IMR-90 (cell line): Measurements from ENCODE around the gene CTCF. TPM values are rescaled to one million over a fixed set of nuclear protein-coding genes. Genes with fewer than 3 reads are reported as not detected.

Experiments
- ATAC-seq: fragments of 200-7000 bp; cut with Tn5 transposase; 2 replicates; pipeline ENCODE4 v1.9.1; 2020; ENCODE audit warnings: low read depth, mild to moderate bottlenecking, moderate library complexity
- BruUV-seq: library from RNA; stranded (reverse); fragments of 400-500 nt; replicated peaks from 2 replicates; lab custom pipeline; 2021; lab: Mats Ljungman, UMichigan
- CTCF ChIA-PET: fragments of 300-600 bp; formaldehyde crosslinking; extraction: SDS; loops from one replicate; lab custom pipeline; 2021; ENCODE audit warnings: antibody characterized with exemption; lab: Yijun Ruan, JAX
- POLR2A ChIA-PET: fragments of 300-600 bp; sonication (Branson Sonifier 250); formaldehyde crosslinking; loops from one replicate; lab custom pipeline; 2022; ENCODE audit warnings: antibody characterized with exemption; ENCODE audit not compliant: unreplicated experiment; lab: Charles Lee
- DNase-seq: peaks from one replicate; pipeline ENCODE4 v3.0.0; 2013
- H2AFZ ChIP-seq: replicated peaks from 2 replicates; pipeline ENCODE3; 2013; ENCODE audit warnings: low read length, mild to moderate bottlenecking; ENCODE audit not compliant: poor library complexity
- H2AK5ac ChIP-seq: 2 replicates; pipeline ENCODE4 v1.6.1; 2013; ENCODE audit warnings: low read depth, low read length, inconsistent platforms
- H2AK9ac ChIP-seq: replicated peaks from 2 replicates; pipeline ENCODE3; 2013; ENCODE audit warnings: mild to moderate bottlenecking, low read depth, low read length, moderate library complexity; ENCODE audit not compliant: poor library complexity
- H2BK120ac ChIP-seq: 2 replicates; pipeline ENCODE4 v1.6.1; 2013; ENCODE audit warnings: low read depth, low read length, inconsistent platforms
- H2BK15ac ChIP-seq: 3 replicates; pipeline ENCODE4 v1.6.1; 2013; ENCODE audit warnings: low read depth, low read length, inconsistent platforms
- H2BK20ac ChIP-seq: 2 replicates; pipeline ENCODE4 v1.6.1; 2013; ENCODE audit warnings: low read depth, mild to moderate bottlenecking, inconsistent platforms, low read length, moderate library complexity
- H2BK5ac ChIP-seq: 2 replicates; pipeline ENCODE4 v1.6.1; 2013; ENCODE audit warnings: mild to moderate bottlenecking, low read depth, low read length, inconsistent platforms; ENCODE audit not compliant: poor library complexity, severe bottlenecking
- H3K14ac ChIP-seq: replicated peaks from 2 replicates; pipeline ENCODE4 v1.6.1; 2013; ENCODE audit warnings: low read depth, low read length, inconsistent platforms
- H3K18ac ChIP-seq: 2 replicates; pipeline ENCODE4 v1.6.1; 2013; ENCODE audit warnings: low read depth, low read length, control low read depth
- H3K23ac ChIP-seq: 2 replicates; pipeline ENCODE4 v1.6.1; 2013; ENCODE audit warnings: low read depth, low read length, inconsistent platforms
- H3K27ac ChIP-seq: 2 replicates; pipeline ENCODE4 v1.5.1; 2013; ENCODE audit warnings: mild to moderate bottlenecking, control low read depth, low read length; ENCODE audit not compliant: insufficient read depth
- H3K27me3 ChIP-seq: 2 replicates; pipeline ENCODE4 v1.6.1; 2013; ENCODE audit warnings: low read length; ENCODE audit not compliant: control insufficient read depth, insufficient read depth
- H3K36me3 ChIP-seq: 2 replicates; pipeline ENCODE4 v1.6.1; 2013; ENCODE audit warnings: low read length, mixed read lengths; ENCODE audit not compliant: control insufficient read depth, insufficient read depth
- H3K4ac ChIP-seq: 2 replicates; pipeline ENCODE4 v1.6.1; 2013; ENCODE audit warnings: low read depth, low read length, inconsistent platforms
- H3K4me1 ChIP-seq: 2 replicates; pipeline ENCODE4 v1.6.1; 2013; ENCODE audit warnings: low read length, mixed read lengths; ENCODE audit not compliant: control insufficient read depth, insufficient read depth
- H3K4me2 ChIP-seq: 2 replicates; pipeline ENCODE4 v1.6.1; 2013; ENCODE audit warnings: low read depth, mild to moderate bottlenecking, control low read depth, low read length, moderate library complexity
- H3K4me3 ChIP-seq: 2 replicates; pipeline ENCODE4 v1.5.1; 2013; ENCODE audit warnings: low read depth, mild to moderate bottlenecking, control low read depth, low read length, moderate library complexity; ENCODE audit not compliant: insufficient read depth
- H3K56ac ChIP-seq: 2 replicates; pipeline ENCODE4 v1.6.1; 2013; ENCODE audit warnings: low read length, inconsistent platforms; ENCODE audit not compliant: insufficient read depth; ENCODE audit errors: extremely low read depth
- H3K79me1 ChIP-seq, 2 experiments: 2 replicates each; pipeline ENCODE4 v1.6.1; 2013; ENCODE audit warnings: low read length in 2 of 2, inconsistent platforms in 1 of 2, low read depth in 1 of 2
- H3K9ac ChIP-seq: 2 replicates; pipeline ENCODE4 v1.6.1; 2013; ENCODE audit warnings: low read depth, low read length, control low read depth
- H3K9me1 ChIP-seq: 2 replicates; pipeline ENCODE4 v1.6.1; 2013; ENCODE audit warnings: low read length, inconsistent platforms; ENCODE audit not compliant: insufficient read depth
- H3K9me3 ChIP-seq: 2 replicates; pipeline ENCODE4 v1.6.1; 2013; ENCODE audit warnings: low read length; ENCODE audit not compliant: control insufficient read depth, insufficient read depth
- H4K20me1 ChIP-seq: 2 replicates; pipeline ENCODE4 v1.6.1; 2013; ENCODE audit warnings: low read length, inconsistent platforms; ENCODE audit not compliant: insufficient read depth
- H4K5ac ChIP-seq: 2 replicates; pipeline ENCODE4 v1.6.1; 2013; ENCODE audit warnings: mild to moderate bottlenecking, low read depth, low read length, control low read depth
- H4K8ac ChIP-seq, 2 experiments: 2 replicates each; pipeline ENCODE4 v1.6.1; 2013; ENCODE audit warnings: low read depth in 2 of 2, low read length in 2 of 2, control low read depth in 1 of 2, inconsistent platforms in 1 of 2
- H4K91ac ChIP-seq: 2 replicates; pipeline ENCODE4 v1.6.1; 2013; ENCODE audit warnings: low read depth, low read length, inconsistent platforms; ENCODE audit not compliant: insufficient read depth
- BHLHE40 ChIP-seq: fragments of 150-350 bp; IDR thresholded peaks from 2 replicates; pipeline ENCODE4 v1.6.1; 2016; ENCODE audit warnings: mild to moderate bottlenecking, low read depth, low read length
- CHD1 ChIP-seq: IDR thresholded peaks from 2 replicates; pipeline ENCODE4 v1.6.1; 2012; ENCODE audit warnings: low read depth, low read length, improper control_type of control experiment
- ELK1 ChIP-seq: fragments of 150-350 bp; IDR thresholded peaks from 2 replicates; pipeline ENCODE4 v1.6.1; 2016; ENCODE audit warnings: low read depth, mild to moderate bottlenecking, low read length, moderate library complexity, borderline replicate concordance
- MAFK ChIP-seq: IDR thresholded peaks from 2 replicates; pipeline ENCODE4 v1.6.1; 2012; ENCODE audit warnings: low read depth, low read length, improper control_type of control experiment
- RAD21 ChIP-seq: IDR thresholded peaks from 2 replicates; pipeline ENCODE4 v1.6.1; 2012; ENCODE audit warnings: low read length, improper control_type of control experiment
- RFX5 ChIP-seq: IDR thresholded peaks from 2 replicates; pipeline ENCODE4 v1.8.0; 2012; ENCODE audit warnings: low read depth, mild to moderate bottlenecking, low read length, moderate library complexity
- WGBS, 2 experiments: methylation state at CpG; one replicate each; pipeline versions ENCODE4 v1.1.5 to v1.1.7; 2013; ENCODE audit warnings: missing lambda C conversion rate in 2 of 2; ENCODE audit not compliant: insufficient read length in 1 of 2; ENCODE audit errors: extremely low coverage in 2 of 2; 5-methylcytosine and 5-hydroxymethylcytosine counted together
- dilution Hi-C: fragments of 300-500 bp; cut with HindIII; formaldehyde crosslinking; loops from one replicate; pipeline ENCODE4 v1.14.3; 2018; ENCODE audit warnings: low sequenced_read_pairs; ENCODE audit not compliant: unreplicated experiment
- in situ Hi-C: fragments of 300-500 bp; cut with MboI; formaldehyde crosslinking; loops from 3 replicates; pipeline ENCODE4 v1.14.3; 2019; ENCODE audit warnings: low sequenced_read_pairs, inconsistent platforms, mixed read lengths
- intact Hi-C: fragments of 100-400 bp; cut with micrococcal nuclease; formaldehyde crosslinking; loops from 2 replicates; pipeline ENCODE4 v1.10.0; 2022
- polyA plus RNA-seq, 3 experiments: library from polyadenylated mRNA; depleted of rRNA; stranded (reverse); fragments of >200 nt; gene quantifications; 2 replicates each; pipeline ENCODE4 v1.2.3, GENCODE V29; 2012; ENCODE audit warnings: low replicate concordance in 1 of 3
- total RNA-seq: library from RNA; depleted of rRNA; stranded (reverse); fragments of >200 nt; gene quantifications from 2 replicates; pipeline ENCODE4 v1.2.3, GENCODE V29; 2012

The CTCF gene
- total and polyA plus RNA-seq, 2 of the 4 experiments (the other 2 are of a cell fraction), result 16.1 to 22.8 TPM

- TF ChIP-seq RFX5, result no peak
Observed at GRCh38 chr16:67674851-67675578, 112.7 kb downstream of the CTCF start (continued).

GRCh38 chr16:67675579-67675935 lies 113.2 kb downstream of the CTCF start:
- 0 out of 2 replicates have a peak, but pooled peaks cover 3% of the 10 kb centered on the region for H3K9me1 ChIP-seq
- no peak overlapping the region for H2BK20ac ChIP-seq
- intact Hi-C loops (loop anchor here (10.0 kb wide), 1 partner anchor 359 kb away; no protein-coding TSS in a partner anchor), dilution Hi-C loops (no loop called here), in situ Hi-C loops (no loop called here)
- WGBS, 2 experiments, result 98% methylated on average over 7 of the region's 17 CpGs; no CpG with 5 or more reads in 1 of the 2 experiments
- H4K8ac ChIP-seq, result no peak overlapping the region
- H2BK15ac ChIP-seq, result no peak overlapping the region
- H3K4me2 ChIP-seq, result no peak overlapping the region
- H3K9ac ChIP-seq, result no peak overlapping the region
- no peak overlapping the region for H3K4ac ChIP-seq
- H3K36me3 ChIP-seq, result peaks cover 12% of the 10 kb centered on the region; the same call in 1 of the 2 replicates
- H2AFZ ChIP-seq, result no peak overlapping the region
- no peak overlapping the region for H3K14ac ChIP-seq
- no peak overlapping the region for H3K18ac ChIP-seq
- no peak for TF ChIP-seq CHD1
- no peak for TF ChIP-seq BHLHE40
- no peak for TF ChIP-seq ELK1
- TF ChIP-seq MAFK, result no peak
- TF ChIP-seq RAD21, result no peak
- H2BK5ac ChIP-seq, result no peak overlapping the region
- H3K27me3 ChIP-seq, result no peaks in the 10 kb centered on the region
- no peaks in the 10 kb centered on the region for H3K4me1 ChIP-seq
- no peak overlapping the region for H2AK9ac ChIP-seq
- H3K56ac ChIP-seq, result no peak overlapping the region
- no peak overlapping the region for H3K4me3 ChIP-seq
- ChIA-PET CTCF (no interaction called here), POLR2A (no interaction called here)
- no peak overlapping the region for H2BK120ac ChIP-seq
- no peak overlapping the region for H2AK5ac ChIP-seq
- H4K5ac ChIP-seq, result no peak overlapping the region
- ATAC-seq, result no peak
- H3K23ac ChIP-seq, result no peak overlapping the region
- peaks cover 0 to 14% of the 10 kb centered on the region in 2 experiments; a peak in 2 of 4 replicates for H3K79me1 ChIP-seq
- H4K91ac ChIP-seq, result no peak overlapping the region
- no peaks in the 10 kb centered on the region for H3K9me3 ChIP-seq
- no peak overlapping the region for H3K27ac ChIP-seq
- H4K20me1 ChIP-seq, result 0 out of 2 replicates have a peak, but pooled peaks cover 4% of the 10 kb centered on the region
- no TSS peak for BruUV-seq
- no peak for DNase-seq
